HG03342 (cell line): ENCODE data around the gene GTF2B.
"Not testable (repeated sequence)": the region's sequence is repeated elsewhere in the genome, so short reads cannot be mapped to it uniquely, and the experiment has no call there.

Source experiments
- ATAC-seq: cut with Tn5 transposase; IDR thresholded peaks from one replicate; pipeline ENCODE4 v1.9.1; 2021; ENCODE audit warnings: mild to moderate bottlenecking, moderate library complexity; ENCODE audit not compliant: unreplicated experiment

The GTF2B gene, protein sequence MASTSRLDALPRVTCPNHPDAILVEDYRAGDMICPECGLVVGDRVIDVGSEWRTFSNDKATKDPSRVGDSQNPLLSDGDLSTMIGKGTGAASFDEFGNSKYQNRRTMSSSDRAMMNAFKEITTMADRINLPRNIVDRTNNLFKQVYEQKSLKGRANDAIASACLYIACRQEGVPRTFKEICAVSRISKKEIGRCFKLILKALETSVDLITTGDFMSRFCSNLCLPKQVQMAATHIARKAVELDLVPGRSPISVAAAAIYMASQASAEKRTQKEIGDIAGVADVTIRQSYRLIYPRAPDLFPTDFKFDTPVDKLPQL

DNA sequence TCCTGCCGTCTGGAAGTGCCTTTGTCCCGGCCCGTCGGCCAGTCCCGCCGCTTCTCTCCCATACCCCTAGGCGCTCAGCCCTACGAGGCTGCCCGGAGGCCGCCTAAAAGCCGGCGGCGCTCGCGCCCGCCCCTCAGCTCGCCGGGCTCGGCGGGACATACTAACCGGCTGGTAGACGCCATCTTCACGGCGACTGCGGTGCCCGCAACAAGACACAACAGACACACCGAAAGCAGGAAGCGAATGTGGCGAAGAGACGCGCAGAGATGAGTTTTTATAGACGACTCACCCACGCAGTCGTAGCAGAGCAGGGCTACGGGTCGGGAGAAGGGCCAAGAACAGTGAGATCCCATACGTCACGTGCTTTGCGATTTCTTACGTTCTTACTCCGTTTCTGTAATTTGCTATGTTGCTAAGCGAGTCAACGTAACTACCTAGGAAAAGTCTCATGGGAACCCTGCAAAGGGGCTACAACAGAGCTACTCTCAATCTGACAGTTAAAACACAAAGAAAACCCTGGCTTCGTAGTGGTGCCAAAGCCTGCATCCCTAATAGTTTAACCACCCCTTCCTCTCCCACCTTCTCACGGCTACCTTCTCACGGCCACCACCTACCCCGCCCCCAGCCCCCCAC is at the start of gene GTF2B:
Gene GTF2B (minus strand): TSS at position 250 of the 633 bp plus-strand sequence. CDS start 68 bp downstream, at position 182.
- peak; percentile 78 for ATAC-seq

DNA sequence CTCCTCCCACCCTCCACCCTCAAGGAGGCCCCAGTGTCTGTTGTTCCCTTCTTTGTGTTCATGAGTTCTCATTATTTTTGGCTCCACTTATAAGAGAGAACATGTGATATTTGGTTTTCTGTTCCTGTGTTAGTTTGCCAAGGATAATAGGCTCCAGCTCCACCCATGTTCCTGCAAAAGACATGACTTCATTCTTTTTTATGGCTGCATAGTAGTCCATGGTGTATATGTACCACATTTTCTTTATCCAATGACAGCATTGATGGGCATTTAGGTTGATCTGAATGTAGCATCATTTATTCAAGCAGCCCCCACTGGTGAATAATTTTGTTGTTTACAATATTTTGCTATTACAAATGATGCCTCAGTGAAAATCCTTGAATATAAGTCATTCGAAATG is 47.2 kb upstream of the GTF2B start:
- not testable (repeated sequence) for ATAC-seq

DNA sequence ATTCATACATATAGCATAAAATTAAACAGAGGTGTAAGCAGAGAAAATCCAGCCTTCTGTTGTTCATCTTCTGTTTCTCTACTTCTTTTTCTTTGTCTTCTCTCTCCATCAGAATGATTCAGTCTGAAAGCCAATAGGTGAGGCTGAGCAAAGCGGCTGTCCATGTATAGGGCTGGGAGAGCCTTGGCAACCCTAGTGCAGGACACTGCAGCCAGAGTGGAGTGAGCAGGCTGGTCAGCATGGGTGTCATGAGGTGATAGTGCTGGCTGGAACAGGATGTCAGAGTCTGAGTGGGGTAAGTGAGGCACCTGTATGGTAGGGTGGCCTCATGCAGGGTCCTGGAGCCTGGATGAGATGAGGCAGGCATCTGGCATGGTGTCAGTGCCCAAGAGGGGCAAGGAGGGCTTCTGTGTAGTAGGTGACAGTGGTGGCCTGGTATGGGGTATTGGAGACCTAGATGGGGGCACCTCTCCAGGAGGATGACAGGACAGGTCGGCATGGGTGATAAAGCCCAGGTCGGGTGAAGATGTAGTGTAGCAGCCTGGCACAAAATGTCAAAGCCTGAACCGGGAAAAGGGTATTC is 45.5 kb upstream of the GTF2B start:
- no peak for ATAC-seq

DNA sequence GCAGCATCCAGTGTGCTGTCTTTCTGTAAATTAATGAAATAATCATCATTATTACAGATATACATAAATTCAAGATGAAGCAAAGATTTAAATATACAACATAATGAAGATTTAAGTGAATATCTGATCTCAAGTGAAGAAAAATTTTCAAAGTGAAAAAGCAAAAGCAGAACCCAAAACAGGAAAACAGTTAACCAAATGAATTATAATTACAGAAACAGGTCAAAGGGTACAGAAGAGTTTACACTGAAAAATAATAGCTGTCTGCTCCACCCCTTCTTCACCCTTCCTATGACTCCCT is 44.8 kb upstream of the GTF2B start:
- no peak for ATAC-seq

DNA sequence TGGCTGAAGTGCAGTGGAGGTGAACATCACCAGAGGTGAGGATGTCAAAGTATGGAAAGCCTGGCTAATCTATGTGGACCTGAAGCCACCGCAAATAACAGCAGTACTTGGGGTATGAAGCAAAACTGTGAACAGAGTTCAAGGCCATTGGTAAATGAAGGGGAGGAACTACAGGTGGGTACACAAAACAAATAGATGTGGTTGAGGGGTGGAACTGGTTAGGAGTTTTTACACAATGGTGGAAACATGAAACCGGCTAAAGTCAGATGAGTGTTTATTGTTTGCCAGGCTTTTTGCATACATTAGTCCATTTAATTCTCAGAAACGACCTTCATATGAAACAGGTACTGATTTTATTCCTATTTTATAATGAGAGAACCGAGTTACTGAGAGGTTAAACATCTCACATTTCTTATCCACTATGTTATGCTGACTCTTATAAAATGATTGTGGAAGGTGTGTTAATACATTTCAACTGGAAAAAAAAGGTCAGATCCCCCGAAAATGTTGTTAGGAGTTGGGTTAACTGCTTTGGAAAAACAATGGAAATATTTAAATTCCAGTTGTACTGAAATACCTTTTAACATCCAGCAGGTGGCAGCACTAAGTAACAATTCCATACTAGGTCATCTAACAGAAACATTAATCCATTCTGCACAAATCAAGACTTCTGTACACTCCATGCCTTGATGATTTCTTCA is 44.3 kb upstream of the GTF2B start:
- ATAC-seq: no peak

DNA sequence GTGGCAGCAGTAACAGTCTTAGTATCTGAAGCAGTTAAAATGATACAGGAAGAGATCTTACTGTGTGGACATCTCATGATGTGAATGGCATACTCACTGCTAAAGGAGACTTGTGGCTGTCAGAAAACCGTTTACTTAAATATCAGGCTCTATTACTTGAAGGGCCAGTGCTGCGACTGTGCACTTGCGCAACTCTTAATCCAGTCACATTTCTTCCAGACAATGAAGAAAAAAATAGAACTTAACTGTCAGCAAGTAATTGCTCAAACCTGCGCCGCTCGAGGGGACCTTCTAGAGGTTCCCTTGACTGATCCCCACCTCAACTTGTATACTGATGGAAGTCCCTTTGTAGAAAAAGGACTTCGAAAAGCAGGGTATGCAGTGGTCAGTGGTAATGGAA is 38.8 kb upstream of the GTF2B start:
- ATAC-seq: not testable (repeated sequence)

DNA sequence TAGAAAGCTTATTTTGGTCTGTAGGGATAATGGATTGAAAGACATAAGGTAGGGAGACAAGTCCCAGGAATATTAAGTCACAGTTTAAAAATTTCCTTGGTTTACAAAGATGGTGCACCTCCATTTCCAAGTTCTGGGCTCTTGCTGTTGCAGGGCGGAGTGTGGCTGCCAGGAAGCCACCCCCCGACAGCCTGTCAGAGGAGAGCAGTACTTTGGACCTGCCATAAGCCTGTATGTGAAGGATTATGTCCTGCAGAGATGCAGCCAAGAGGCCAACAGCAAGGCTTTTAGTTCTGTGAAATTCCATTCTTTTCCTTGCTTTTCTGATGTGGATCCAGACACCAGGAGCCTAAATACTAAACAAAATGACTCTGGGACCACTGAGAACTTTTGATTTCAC is 31.9 kb upstream of the GTF2B start:
- no peak for ATAC-seq

DNA sequence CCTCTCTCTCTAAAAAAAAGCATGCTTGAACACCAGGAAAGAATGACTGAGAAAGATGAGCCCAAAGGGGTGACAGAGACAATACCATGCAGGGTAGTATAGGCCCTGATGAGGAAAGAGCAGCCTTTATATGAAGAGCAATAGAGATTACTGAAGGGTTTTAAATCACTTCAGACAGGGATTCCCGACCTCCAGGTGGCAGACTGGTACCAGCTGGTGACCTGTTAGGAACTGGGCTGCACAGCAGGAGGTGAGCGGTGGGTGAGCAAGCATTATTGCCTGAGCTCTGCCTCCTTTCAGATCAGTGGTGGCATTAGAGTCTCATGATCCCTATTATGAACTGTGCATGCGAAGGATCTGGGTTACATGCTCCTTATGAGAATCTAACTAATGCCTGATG is 30.8 kb upstream of the GTF2B start:
- no peak for ATAC-seq

DNA sequence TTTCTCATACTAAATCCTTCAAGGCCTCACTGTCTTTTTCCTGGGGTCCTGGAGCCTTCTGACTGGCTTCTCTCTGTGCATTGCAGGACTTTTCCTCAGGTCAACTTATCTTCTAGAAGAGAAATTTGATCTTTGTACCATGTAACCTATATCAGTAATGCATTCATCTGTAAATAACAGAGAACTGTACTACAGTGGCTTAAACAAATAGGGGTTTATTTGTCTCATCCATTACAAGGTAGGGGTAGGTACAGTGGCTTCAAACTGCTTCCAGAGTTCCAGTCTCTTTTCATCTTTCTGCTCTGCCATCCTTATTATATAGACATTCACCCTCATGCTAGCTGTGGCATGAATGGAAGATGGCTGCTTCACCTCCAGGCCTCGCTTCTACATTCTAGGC is 29.5 kb upstream of the GTF2B start:
- ATAC-seq: no peak

DNA sequence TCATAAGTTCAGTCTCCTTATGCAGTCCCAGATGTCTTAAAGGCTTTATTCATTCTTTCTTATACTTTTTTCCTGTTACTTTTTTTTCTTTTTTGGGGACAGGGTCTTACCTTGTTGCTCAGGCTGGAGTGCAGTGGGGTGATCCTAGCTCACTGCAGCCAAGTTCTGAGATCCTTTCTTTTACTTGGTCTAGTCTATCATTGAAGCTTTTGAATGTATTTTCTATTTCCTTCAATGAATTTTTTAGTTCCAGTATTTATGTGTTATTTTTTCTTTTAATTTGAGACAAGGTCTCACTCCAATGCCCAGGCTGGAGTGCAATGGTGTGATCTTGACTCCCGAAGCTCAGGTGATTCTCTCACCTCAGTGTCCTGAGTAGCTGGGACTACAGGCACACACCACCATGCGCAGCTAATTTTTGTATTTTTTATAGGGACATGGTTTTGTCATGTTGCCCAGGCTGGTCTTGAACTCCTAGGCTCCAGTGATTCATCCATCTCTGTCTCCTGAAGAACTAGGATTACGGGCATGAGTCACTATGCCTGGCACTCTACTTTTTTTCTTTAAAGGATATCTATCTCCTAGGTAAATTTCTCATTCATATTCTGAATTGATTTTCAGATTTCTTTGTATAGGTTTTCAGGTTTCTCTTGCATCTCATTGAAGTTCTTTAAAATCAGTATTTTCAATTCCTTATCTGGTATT is 26.1 kb upstream of the GTF2B start:
- no peak for ATAC-seq

DNA sequence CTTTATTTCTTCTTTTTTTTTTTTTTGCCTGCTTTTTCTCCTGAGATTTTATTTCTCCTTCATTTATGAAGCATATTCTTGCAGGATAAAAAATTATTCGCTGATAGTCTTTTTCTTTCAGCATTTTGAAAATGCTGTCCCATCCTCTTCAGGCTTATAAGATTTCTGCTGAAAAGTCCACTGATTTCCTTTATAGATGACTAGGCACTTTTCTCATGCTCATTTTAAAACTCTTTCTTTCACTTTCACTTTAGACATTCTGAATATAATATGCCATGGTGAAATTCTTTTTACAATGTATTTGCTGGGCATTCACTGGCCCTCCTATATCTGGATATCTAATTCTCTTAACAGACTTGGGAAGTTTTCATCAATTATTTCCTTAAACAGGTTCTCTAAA is 25.5 kb upstream of the GTF2B start:
- no peak for ATAC-seq

DNA sequence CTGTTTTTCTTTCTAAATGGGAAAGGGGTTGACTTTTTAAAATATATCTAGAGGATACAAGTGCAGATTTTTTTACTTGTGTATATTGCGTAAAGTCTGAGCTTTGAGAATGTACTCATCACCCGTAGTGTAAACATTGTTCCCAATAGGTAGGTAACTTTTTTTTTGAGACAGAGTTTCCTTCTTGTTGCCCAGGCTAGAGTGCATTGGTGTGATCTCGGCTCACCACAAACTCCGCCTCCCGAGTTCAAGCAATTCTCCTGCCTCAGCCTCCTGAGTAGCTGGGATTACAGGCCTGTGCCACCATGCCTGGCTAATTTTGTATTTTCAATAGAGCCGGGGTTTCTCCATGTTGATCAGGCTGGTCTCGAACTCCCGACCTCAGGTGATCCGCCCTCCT is 20.4 kb upstream of the GTF2B start:
- not testable (repeated sequence) for ATAC-seq

DNA sequence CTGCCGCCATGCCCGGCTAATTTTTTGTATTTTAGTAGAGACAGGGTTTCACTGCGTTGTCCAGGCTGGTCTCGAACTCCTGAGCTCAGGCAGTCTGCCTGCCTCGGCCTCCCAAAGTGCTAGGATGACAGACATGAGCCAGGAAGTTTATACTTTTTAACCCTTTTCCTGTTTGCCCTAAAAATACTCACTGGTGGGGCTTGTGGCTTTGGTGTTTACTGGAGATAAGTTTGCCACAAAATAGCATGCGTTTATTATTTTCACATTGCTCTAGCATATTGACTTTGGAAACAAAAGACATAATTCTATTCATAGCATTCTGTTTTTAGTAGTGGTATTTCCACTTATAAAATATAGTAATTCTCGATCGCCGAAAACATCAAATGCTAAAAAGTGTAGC is 19.8 kb upstream of the GTF2B start:
- ATAC-seq: no peak

DNA sequence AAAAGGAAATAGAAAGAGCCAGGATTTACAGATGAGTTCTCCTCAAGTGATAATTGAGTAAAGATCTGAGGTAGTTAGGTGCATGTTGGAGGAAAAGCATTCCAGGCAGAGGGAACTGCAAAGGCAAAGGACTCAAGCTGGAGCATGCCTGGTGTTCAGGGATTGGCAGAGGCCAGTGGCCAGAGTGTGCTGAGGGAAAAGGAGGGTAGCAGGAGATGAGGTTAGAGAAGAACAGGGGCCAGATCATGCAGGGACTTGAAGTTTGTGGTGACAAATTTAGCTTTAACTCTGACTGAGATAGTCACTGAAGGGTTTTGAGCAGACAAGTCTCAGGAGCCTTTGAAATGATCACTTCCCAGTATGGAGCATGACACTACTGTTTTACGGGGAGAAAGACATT is 19.0 kb upstream of the GTF2B start:
- ATAC-seq: no peak

DNA sequence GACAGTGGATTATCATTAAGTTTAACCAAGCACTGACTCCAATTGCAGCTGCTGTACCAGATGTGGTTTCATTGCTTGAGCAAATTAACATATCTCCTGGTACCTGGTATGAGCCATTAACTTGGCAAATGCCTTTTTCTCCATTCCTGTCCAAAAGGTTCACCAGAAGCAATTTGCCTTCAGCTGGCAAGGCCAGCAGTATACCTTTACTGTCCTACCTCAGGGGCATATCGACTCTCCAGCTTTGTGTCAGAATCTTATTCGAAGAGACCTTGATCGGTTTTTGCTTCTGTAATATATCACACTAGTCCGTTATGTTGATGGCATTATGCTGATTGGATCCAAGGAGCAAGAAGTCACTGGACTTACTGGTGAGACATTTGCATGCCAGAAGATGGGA is 9.5 kb upstream of the GTF2B start:
- ATAC-seq: no peak

DNA sequence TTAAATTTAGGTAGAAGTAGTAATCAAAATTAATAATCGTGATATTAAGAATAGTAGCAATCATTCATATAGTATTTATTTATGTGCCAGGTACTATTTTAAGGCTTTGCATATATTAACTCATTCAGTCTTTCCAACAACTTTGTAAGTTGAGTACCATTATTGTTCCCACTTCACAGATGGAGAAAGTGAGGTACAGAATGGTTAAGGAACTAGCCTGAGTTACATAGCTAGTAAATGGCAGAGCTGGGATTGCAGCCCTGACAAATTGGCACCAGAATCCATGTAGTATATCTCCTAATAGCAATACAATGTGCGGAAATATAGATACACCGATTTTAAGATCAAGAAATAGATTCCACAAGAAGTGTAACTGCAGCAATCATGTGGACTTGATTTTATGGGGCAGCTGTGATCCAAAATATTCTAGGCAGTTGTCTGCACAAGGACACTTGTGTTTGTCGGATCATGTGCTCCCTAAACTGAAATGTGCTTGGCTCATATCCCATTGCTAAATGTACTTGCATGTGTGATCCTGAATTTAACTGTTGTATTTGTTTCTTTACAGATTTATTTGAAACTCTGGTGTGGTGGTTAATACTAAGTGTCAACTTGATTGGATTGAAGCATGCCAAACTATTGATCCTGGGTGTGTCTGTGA is 5.8 kb upstream of the GTF2B start:
- no peak for ATAC-seq

DNA sequence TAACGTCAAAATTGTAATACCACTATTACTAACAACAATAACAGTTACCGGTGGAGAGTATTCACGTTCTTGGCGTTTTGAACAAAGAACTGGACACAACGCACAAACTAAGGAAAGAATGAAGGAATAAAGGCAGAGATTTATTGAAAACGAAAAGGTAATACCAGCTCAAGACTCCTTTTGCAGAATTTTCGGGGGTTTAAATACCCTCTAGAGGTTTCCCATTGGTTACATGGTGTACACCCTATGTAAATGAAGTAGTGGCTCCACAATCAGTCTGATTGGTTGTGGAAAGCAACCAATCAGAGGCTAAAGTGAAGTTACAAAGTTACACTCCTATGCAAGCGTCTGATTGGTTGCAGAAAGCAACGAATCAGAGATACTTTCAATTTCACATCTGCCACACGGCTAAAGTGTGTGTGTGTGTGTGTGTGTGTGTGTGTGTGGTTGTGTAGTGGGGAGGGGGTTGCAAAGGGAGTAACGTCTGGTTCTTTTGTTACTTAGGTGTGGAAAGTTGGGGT is 1.1 kb upstream of the GTF2B start:
- no peak for ATAC-seq

DNA sequence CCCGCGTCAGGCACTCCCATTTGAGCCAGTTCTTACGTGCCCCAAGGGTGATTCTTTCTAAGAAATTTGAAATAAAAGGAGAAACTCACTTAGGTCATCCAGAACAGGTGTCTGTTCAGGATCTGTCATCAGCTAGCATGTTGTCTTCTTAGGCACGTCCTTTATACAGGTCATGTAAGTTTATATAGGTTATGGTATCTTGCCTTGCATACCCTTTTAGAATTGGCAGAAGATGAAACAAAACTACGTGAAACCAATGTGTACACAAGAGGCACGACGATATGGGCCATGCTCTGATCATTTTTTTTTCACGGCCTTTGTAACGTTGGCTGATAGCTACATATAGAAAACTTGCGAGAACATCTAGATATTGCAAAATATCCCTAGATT is 579 bp upstream of the GTF2B start:
- ATAC-seq: no peak

DNA sequence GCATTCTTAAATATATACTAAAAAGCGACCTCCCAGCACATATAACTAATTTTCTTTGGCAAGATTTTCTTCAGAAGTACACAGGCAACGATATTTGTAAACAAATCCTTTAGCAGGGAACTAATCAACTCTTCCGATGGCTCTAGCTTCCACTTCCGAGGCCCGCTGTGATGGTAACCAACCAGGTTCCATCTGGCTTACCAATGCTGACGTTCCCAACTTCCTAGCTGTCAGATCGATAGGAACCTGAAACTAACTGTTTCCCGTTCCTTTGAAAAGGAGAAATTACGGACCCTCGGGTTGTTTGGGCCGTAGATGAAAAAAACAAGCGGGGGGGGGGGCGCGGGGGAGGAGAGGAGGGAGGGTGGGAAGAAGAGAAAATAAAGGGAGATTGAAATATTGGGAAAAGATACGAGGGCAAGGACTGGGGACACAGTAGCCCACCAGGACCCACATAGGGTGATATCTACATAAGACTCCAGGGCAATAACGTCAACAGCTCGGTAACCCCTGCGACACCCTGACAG is 513 bp downstream of the GTF2B start:
- ATAC-seq: no peak

DNA sequence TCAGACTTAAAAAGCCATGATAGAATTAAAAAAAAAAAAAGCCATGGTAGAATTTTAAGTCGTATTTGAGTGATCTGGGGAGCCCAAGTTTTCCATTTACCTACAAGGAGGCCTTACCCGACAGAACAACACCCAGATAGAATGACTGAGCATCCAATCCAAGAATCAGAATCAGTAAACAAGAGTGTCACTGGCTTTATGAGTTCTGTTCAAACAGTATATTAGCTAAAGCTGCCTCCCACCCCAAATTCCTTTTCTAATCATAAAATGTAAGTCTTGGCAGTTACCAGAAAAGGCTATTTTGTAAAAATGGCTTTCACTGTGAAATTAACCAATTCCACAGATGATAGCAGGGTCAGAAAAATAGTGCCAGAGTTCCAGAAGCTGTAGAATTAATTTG is 1.2 kb downstream of the GTF2B start:
- no peak for ATAC-seq
